HepG2 (cell line): Measurements from ENCODE around the gene TAF13. TPM values are rescaled to one million over a fixed set of nuclear protein-coding genes. Genes with fewer than 3 reads are reported as not detected.
A peak's percentile ranks its signal among the peaks of the same experiment; 100 is the strongest.

Source experiments
- ATAC-seq: fragments of 200-7000 bp; cut with Tn5 transposase; 3 replicates; pipeline ENCODE4 v1.9.1; 2020; ENCODE audit warnings: mild to moderate bottlenecking, moderate library complexity
- BruUV-seq: library from RNA; stranded (reverse); fragments of 400-500 nt; replicated peaks from 2 replicates; lab custom pipeline; 2021; lab: Mats Ljungman, UMichigan
- CTCF ChIA-PET: fragments of 300-600 bp; formaldehyde crosslinking; extraction: SDS; loops from one replicate; lab custom pipeline; 2021; ENCODE audit warnings: low total read pairs, inconsistent platforms, low intra/inter-chr PET ratio; lab: Yijun Ruan, JAX
- POLR2A ChIA-PET: fragments of 350-600 bp; sonication (Branson Sonifier 250); formaldehyde crosslinking; loops from one replicate; lab custom pipeline; 2020; ENCODE audit warnings: antibody characterized with exemption, inconsistent platforms; lab: Yijun Ruan, JAX
- DNase-seq: peaks from one replicate; pipeline ENCODE4 v3.0.0-alpha.2; 2015; ENCODE audit warnings: low spot score
- FAIRE-seq: peaks from 3 replicates; lab custom pipeline; 2011; peaks lifted over from hg19 to GRCh38; lab: Jason Lieb, UNC
- H2AFZ ChIP-seq: one replicate; pipeline ENCODE4 v1.6.1; 2011; ENCODE audit warnings: low read length, inconsistent platforms
- H3K27ac ChIP-seq: fragments of 300-600 bp; 3 replicates; pipeline ENCODE4 v1.8.0; 2011; ENCODE audit warnings: mixed run types, mild to moderate bottlenecking, mixed read lengths, low read length, inconsistent platforms; ENCODE audit not compliant: insufficient read depth; ENCODE audit errors: extremely low read length
- H3K27me3 ChIP-seq, 2 experiments: fragments of 200-600 bp in 1 of 2; 2 replicates in 1 of 2; 3 replicates in 1 of 2; pipeline versions ENCODE4 v1.6.0 to v1.8.0; 2011; ENCODE audit warnings: low read length in 2 of 2, mild to moderate bottlenecking in 2 of 2, moderate library complexity in 2 of 2, inconsistent platforms in 1 of 2; ENCODE audit not compliant: insufficient read depth in 2 of 2, control insufficient read depth in 1 of 2
- H3K36me3 ChIP-seq, 2 experiments: fragments of 200-600 bp in 1 of 2; replicated peaks in 1 of 2; 2 replicates in 1 of 2; 3 replicates in 1 of 2; pipeline versions ENCODE4 v1.5.1 to v1.8.0; 2011; ENCODE audit warnings: low read length in 2 of 2, inconsistent platforms in 1 of 2; ENCODE audit not compliant: insufficient read depth in 2 of 2, control insufficient read depth in 1 of 2
- H3K4me1 ChIP-seq: 2 replicates; pipeline ENCODE4 v1.5.1; 2012; ENCODE audit warnings: low read length, inconsistent platforms; ENCODE audit not compliant: insufficient read depth
- H3K4me2 ChIP-seq: 2 replicates; pipeline ENCODE4 v1.6.0; 2011; ENCODE audit warnings: low read depth, low read length, inconsistent platforms
- H3K4me3 ChIP-seq, 3 experiments: fragments of 200-600 bp in 1 of 3; sonication (generic), shearing (Covaris generic) in 1 of 3; replicated peaks in 1 of 3; 2 replicates each; pipeline ENCODE4 v1.5.1; 2011 to 2016; ENCODE audit warnings: low read length in 3 of 3, inconsistent platforms in 2 of 3, low read depth in 2 of 3, mild to moderate bottlenecking in 2 of 3, control low read depth in 1 of 3, mixed read lengths in 1 of 3; ENCODE audit not compliant: insufficient read depth in 1 of 3
- H3K79me2 ChIP-seq: one replicate; pipeline ENCODE4 v1.6.1; 2011; ENCODE audit warnings: low read length, inconsistent platforms; ENCODE audit not compliant: insufficient read depth
- H3K9ac ChIP-seq: 2 replicates; pipeline ENCODE4 v1.6.0; 2011; ENCODE audit warnings: mild to moderate bottlenecking, low read depth, low read length, inconsistent platforms; ENCODE audit not compliant: insufficient read depth
- H3K9me3 ChIP-seq: 2 replicates; pipeline ENCODE4 v1.5.1; 2012; ENCODE audit warnings: mild to moderate bottlenecking, low read length
- H4K20me1 ChIP-seq: 2 replicates; pipeline ENCODE4 v1.6.0; 2011; ENCODE audit warnings: inconsistent platforms, mild to moderate bottlenecking, low read length, moderate library complexity; ENCODE audit not compliant: insufficient read depth
- CCAR2 ChIP-seq: fragments of 200-400 bp; formaldehyde crosslinking; optimal IDR thresholded peaks from 2 replicates; pipeline ENCODE3; 2018; ENCODE audit warnings: low read depth, mild to moderate bottlenecking, low read length, moderate library complexity
- CREB1 ChIP-seq, 2 experiments: fragments of 450-650 bp in 1 of 2; IDR thresholded peaks; 2 replicates each; pipeline ENCODE4 v1.6.1; 2016 to 2017; ENCODE audit warnings: control low read depth in 1 of 2, mild to moderate bottlenecking in 1 of 2, missing compliant biosample characterization in 1 of 2, missing genetic modification characterization in 1 of 2
- FOSL2 ChIP-seq: sonication (generic); formaldehyde crosslinking; IDR thresholded peaks from 2 replicates; pipeline ENCODE4 v1.4.0; 2020; ENCODE audit warnings: missing genetic modification reagents
- GABPA ChIP-seq, 2 experiments: IDR thresholded peaks; 2 replicates each; pipeline ENCODE4 v1.6.1; 2011 to 2016; ENCODE audit warnings: low read depth in 2 of 2, low read length in 1 of 2, missing biosample characterization in 1 of 2, missing genetic modification characterization in 1 of 2
- HOXA7 ChIP-seq: sonication (generic); formaldehyde crosslinking; IDR thresholded peaks from 2 replicates; pipeline ENCODE4 v1.8.1; 2022; ENCODE audit warnings: mild to moderate bottlenecking, missing genetic modification reagents, moderate library complexity
- IKZF4 ChIP-seq: sonication (generic); formaldehyde crosslinking; IDR thresholded peaks from 2 replicates; pipeline ENCODE4 v1.5.1; 2020; ENCODE audit warnings: borderline replicate concordance, mild to moderate bottlenecking, low read depth, missing genetic modification reagents; ENCODE audit errors: not compliant biosample characterization
- LBX2 ChIP-seq: sonication (generic); formaldehyde crosslinking; IDR thresholded peaks from 2 replicates; pipeline ENCODE4 v1.5.0; 2020; ENCODE audit warnings: missing genetic modification reagents, mild to moderate bottlenecking, borderline replicate concordance
- POLR2AphosphoS5 ChIP-seq: IDR thresholded peaks from 2 replicates; pipeline ENCODE4 v1.6.1; 2012; ENCODE audit warnings: low read depth, low read length
- SAP130 ChIP-seq: IDR thresholded peaks from 2 replicates; pipeline ENCODE4 v1.6.1; 2016; ENCODE audit warnings: low read depth
- SRY ChIP-seq: sonication (generic); formaldehyde crosslinking; IDR thresholded peaks from 2 replicates; pipeline ENCODE4 v1.8.0; 2022; ENCODE audit warnings: mild to moderate bottlenecking, missing genetic modification reagents
- UBTF ChIP-seq: sonication (generic); formaldehyde crosslinking; IDR thresholded peaks from 2 replicates; pipeline ENCODE4 v1.4.0; 2020; ENCODE audit warnings: mild to moderate bottlenecking, missing genetic modification reagents
- ZFAT ChIP-seq: sonication (generic); formaldehyde crosslinking; conservative IDR thresholded peaks from 2 replicates; pipeline ENCODE4 v1.8.1; 2023; ENCODE audit warnings: missing genetic modification reagents, inconsistent platforms
- ZFY ChIP-seq: sonication (generic); formaldehyde crosslinking; IDR thresholded peaks from 2 replicates; pipeline ENCODE4 v1.4.0; 2020; ENCODE audit warnings: missing genetic modification reagents
- ZNF225 ChIP-seq: sonication (generic); formaldehyde crosslinking; IDR thresholded peaks from 2 replicates; pipeline ENCODE4 v1.4.0; 2020; ENCODE audit warnings: mild to moderate bottlenecking, missing genetic modification reagents
- ZNF564 ChIP-seq: sonication (generic); formaldehyde crosslinking; IDR thresholded peaks from 2 replicates; pipeline ENCODE4 v1.8.1; 2023; ENCODE audit warnings: mild to moderate bottlenecking, missing genetic modification reagents
- ZNF75D ChIP-seq: sonication (generic); formaldehyde crosslinking; IDR thresholded peaks from 2 replicates; pipeline ENCODE4 v1.8.1; 2023; ENCODE audit warnings: missing genetic modification reagents, mild to moderate bottlenecking, borderline replicate concordance
- ZSCAN30 ChIP-seq: sonication (generic); formaldehyde crosslinking; IDR thresholded peaks from 2 replicates; pipeline ENCODE4 v1.5.0; 2020; ENCODE audit warnings: mild to moderate bottlenecking, missing genetic modification reagents
- ZUFSP ChIP-seq: sonication (generic); formaldehyde crosslinking; IDR thresholded peaks from 2 replicates; pipeline ENCODE4 v1.9.0; 2021; ENCODE audit warnings: missing genetic modification reagents, mild to moderate bottlenecking, borderline replicate concordance
- WGBS: methylation state at CpG from one replicate; pipeline ENCODE4 v1.1.6; 2017; ENCODE audit warnings: low lambda C conversion rate; 5-methylcytosine and 5-hydroxymethylcytosine counted together
- in situ Hi-C: cut with HindIII; loops from 2 replicates; pipeline ENCODE4 v1.10.0; 2017; ENCODE audit warnings: low pct_unique_long_range_greater_than_20kb; ENCODE audit not compliant: extremely low pct_ligation_motif_present
- intact Hi-C: fragments of 100-400 bp; cut with micrococcal nuclease; formaldehyde crosslinking; loops from one replicate; pipeline ENCODE4 v1.10.0; 2022; ENCODE audit not compliant: unreplicated experiment
- polyA plus RNA-seq, 8 experiments: library from polyadenylated mRNA; depleted of rRNA in 3 of 8; stranded (reverse) in 7 of 8; unstranded in 1 of 8; fragments of >200 nt; fragmentation: Illumina TruSeq in 4 of 8; extraction: Trizol in 4 of 8; gene quantifications; 2 replicates each; pipeline versions ENCODE4 v1.2.1 to v1.2.3, GENCODE V29; 2011 to 2016; ENCODE audit warnings: low read depth in 4 of 8, missing spikeins in 1 of 8, mixed read lengths in 1 of 8; ENCODE audit not compliant: insufficient read depth in 1 of 8
- total RNA-seq, 5 experiments: library from RNA; depleted of rRNA; stranded (reverse); fragments of >200 nt; fragmentation: Illumina TruSeq; extraction: Trizol; gene quantifications; 2 replicates each; pipeline ENCODE4 v1.2.3, GENCODE V29; 2016; ENCODE audit warnings: low read depth in 1 of 5

TAF13 gene
- total and polyA plus RNA-seq, 2 of the 13 experiments (the other 11 are each of a cell fraction or from before 2014, with no cell fraction given) = 11.5 to 36.3 TPM

GRCh38 chr1:109079240-109079622, 3.4 kb upstream of the TAF13 start:
- ChIA-PET POLR2A (interaction anchor here (0.9 to 1.3 kb wide), 3 partner anchors 10 to 21 kb away, joined by 4 to 8 read pairs (median 4); partner anchors contain the start of gene TMEM167B), CTCF (no interaction called here)
- H3K27me3 ChIP-seq = no peaks in the 10 kb centered on the region; a peak in 2 of 5 replicates
- H3K9ac ChIP-seq = no peak overlapping the region; the same call in 1 of the 2 replicates
- DNase-seq = no peak
- no peak overlapping the region for H2AFZ ChIP-seq
- TF ChIP-seq HOXA7 (CRISPR knock-in tag) (no peak), CREB1 (IDR thresholded peaks at IDR 0.05) (no peak), CREB1 (CRISPR knock-in tag; IDR thresholded peaks at IDR 0.05) (no peak), ZNF75D (CRISPR knock-in tag) (no peak), ZSCAN30 (CRISPR knock-in tag) (no peak), GABPA (IDR thresholded peaks at IDR 0.05; ENCODE audit: low read depth, low read length) (no peak), GABPA (CRISPR knock-in tag; IDR thresholded peaks at IDR 0.05; ENCODE audit: low read depth) (no peak), UBTF (no peak), ZNF564 (CRISPR knock-in tag) (no peak), FOSL2 (CRISPR knock-in tag) (no peak), ZFY (CRISPR knock-in tag) (no peak), ZFAT (CRISPR knock-in tag) (no peak), CCAR2 (no peak), LBX2 (CRISPR knock-in tag) (no peak), SAP130 (CRISPR knock-in tag) (no peak), ZNF225 (no peak), ZUFSP (no peak), SRY (CRISPR knock-in tag) (no peak), POLR2AphosphoS5 (no peak), IKZF4 (no peak)
- H4K20me1 ChIP-seq = no peaks in the 10 kb centered on the region
- peaks cover 12% of the 10 kb centered on the region for H3K79me2 ChIP-seq
- no peaks in the 10 kb centered on the region for H3K36me3 ChIP-seq
- intact Hi-C loops (no loop called here), in situ Hi-C loops (no loop called here)
- ATAC-seq = no peak
- H3K9me3 ChIP-seq = no peaks in the 10 kb centered on the region
- WGBS = 80% methylated on average over 2 of the region's 2 CpGs
- H3K27ac ChIP-seq = no peak overlapping the region
- H3K4me3 ChIP-seq = peak overlapping the region in 2 of 3 experiments; percentile 46 to 50; a peak in 2 of 6 replicates
- H3K4me2 ChIP-seq = peak overlapping the region; percentile 77
- no peak for FAIRE-seq
- peaks cover 54% of the 10 kb centered on the region for H3K4me1 ChIP-seq
- BruUV-seq = no TSS peak
